ENCODE data around the gene ANKRD13D. TPM values are rescaled to one million over a fixed set of nuclear protein-coding genes. Genes with fewer than 3 reads are reported as not detected.

ANKRD13D gene
- polyA plus RNA-seq, 1 donor from 2014 or later = 93.5 TPM

DNA sequence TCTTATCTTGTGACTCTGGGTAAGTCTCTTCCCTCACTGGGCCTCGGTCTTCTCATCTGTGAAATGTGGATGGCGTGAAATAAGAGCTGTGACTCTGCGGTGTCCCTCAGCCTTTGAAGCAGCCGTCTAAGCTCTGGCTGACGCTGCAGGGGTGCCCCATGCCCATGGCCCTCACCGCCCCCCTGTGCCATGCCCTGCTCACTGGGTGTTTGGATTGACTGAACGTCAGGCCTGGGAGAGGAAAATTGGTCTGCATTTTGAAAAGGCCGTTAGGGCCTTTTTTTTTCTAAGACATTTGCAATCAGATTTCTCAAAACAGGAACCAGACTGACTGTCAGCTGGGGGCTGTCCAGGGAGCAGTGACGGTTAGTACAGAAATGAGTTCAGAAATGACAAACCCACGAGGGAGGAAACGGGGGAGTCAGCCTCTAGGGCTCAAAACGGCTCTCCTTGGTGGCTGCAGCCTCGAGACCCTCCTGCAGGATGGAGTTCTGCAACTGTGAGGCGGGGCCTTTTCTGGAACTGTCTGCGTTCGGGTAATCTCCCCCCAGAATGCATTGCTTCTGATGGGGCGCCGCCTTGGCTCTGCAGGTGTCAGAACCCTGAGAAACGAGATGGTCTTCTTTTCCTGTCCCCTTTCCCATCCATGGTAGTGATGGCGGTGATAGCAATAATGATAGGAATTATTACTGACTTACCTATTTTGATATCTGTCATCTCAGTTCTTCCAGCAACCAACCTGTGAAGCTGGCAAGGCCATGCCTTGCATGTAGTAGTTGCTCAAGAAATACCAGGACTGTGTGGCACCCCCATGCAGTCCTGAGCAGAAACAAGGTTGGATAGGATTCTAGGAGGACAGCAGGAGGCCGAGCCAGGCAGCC is 20.8 kb upstream of the ANKRD13D start:
- Histone ChIP-seq H4K20me1 (ENCODE audit: insufficient read depth) (no peaks in the 10 kb centered on the region), H3K9ac (ENCODE audit: low read length) (no peak overlapping the region), H3K27ac (ENCODE audit: low read length) (no peak overlapping the region), H3K9me3 (ENCODE audit: low read length) (no peaks in the 10 kb centered on the region), H3K9me2 (ENCODE audit: insufficient read depth, low read length) (no peaks in the 10 kb centered on the region), H3K4me3 (ENCODE audit: low read length) (peak overlapping the region; percentile 93), H3K27me3 (ENCODE audit: insufficient read depth, low read depth, low read length) (no peaks in the 10 kb centered on the region), H3K36me3 (ENCODE audit: insufficient read depth, low read length) (no peaks in the 10 kb centered on the region), H3K79me2 (replicated peaks; ENCODE audit: insufficient read depth, low read length) (peaks cover 39% of the 10 kb centered on the region), H3K4me2 (ENCODE audit: low read length) (peak overlapping the region; percentile 80), H2AFZ (ENCODE audit: low read depth, low read length) (no peak overlapping the region), H3F3A (ENCODE audit: insufficient read depth, low read length, poor library complexity, severe bottlenecking) (no peaks in the 10 kb centered on the region)
- TF ChIP-seq RAD21 (conservative IDR thresholded peaks at IDR 0.05) = no peak
- TF ChIP-seq REST (IDR thresholded peaks at IDR 0.05; ENCODE audit: borderline replicate concordance) = no peak
- no peak for TF ChIP-seq EZH2 (IDR thresholded peaks at IDR 0.05; ENCODE audit: borderline replicate concordance, insufficient read depth, low read length, poor library complexity, severe bottlenecking)
- no peak for TF ChIP-seq TAF1 (IDR thresholded peaks at IDR 0.05; ENCODE audit: low read depth)
- no peak for TF ChIP-seq SMC3 (conservative IDR thresholded peaks at IDR 0.05; ENCODE audit: poor library complexity)
- TF ChIP-seq, protein P1, sequence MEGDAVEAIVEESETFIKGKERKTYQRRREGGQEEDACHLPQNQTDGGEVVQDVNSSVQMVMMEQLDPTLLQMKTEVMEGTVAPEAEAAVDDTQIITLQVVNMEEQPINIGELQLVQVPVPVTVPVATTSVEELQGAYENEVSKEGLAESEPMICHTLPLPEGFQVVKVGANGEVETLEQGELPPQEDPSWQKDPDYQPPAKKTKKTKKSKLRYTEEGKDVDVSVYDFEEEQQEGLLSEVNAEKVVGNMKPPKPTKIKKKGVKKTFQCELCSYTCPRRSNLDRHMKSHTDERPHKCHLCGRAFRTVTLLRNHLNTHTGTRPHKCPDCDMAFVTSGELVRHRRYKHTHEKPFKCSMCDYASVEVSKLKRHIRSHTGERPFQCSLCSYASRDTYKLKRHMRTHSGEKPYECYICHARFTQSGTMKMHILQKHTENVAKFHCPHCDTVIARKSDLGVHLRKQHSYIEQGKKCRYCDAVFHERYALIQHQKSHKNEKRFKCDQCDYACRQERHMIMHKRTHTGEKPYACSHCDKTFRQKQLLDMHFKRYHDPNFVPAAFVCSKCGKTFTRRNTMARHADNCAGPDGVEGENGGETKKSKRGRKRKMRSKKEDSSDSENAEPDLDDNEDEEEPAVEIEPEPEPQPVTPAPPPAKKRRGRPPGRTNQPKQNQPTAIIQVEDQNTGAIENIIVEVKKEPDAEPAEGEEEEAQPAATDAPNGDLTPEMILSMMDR (IDR thresholded peaks at IDR 0.05; ENCODE audit: poor library complexity, severe bottlenecking) = no peak
- no peak for TF ChIP-seq MXI1 (conservative IDR thresholded peaks at IDR 0.05; ENCODE audit: poor library complexity, severe bottlenecking)
- TF ChIP-seq POLR2AphosphoS5 (IDR thresholded peaks at IDR 0.05) = no peak
- TF ChIP-seq EP300 (conservative IDR thresholded peaks at IDR 0.05; ENCODE audit: poor library complexity, severe bottlenecking) = no peak

- Histone ChIP-seq H3K4me3 (ENCODE audit: low read length) (peak overlapping the region; percentile 93), H3K79me2 (replicated peaks; ENCODE audit: insufficient read depth, low read length) (peaks cover 44% of the 10 kb centered on the region), H3K36me3 (ENCODE audit: insufficient read depth, low read length) (no peaks in the 10 kb centered on the region), H3F3A (ENCODE audit: insufficient read depth, low read length, poor library complexity, severe bottlenecking) (no peaks in the 10 kb centered on the region), H3K9me3 (ENCODE audit: low read length) (no peaks in the 10 kb centered on the region), H3K27me3 (ENCODE audit: insufficient read depth, low read depth, low read length) (no peaks in the 10 kb centered on the region), H3K4me2 (ENCODE audit: low read length) (no peak overlapping the region), H3K27ac (ENCODE audit: low read length) (no peak overlapping the region), H3K9me2 (ENCODE audit: insufficient read depth, low read length) (no peaks in the 10 kb centered on the region), H4K20me1 (ENCODE audit: insufficient read depth) (no peaks in the 10 kb centered on the region), H2AFZ (ENCODE audit: low read depth, low read length) (no peak overlapping the region), H3K9ac (ENCODE audit: low read length) (no peak overlapping the region)
- TF ChIP-seq, protein P1 (IDR thresholded peaks at IDR 0.05; ENCODE audit: poor library complexity, severe bottlenecking) = no peak
- TF ChIP-seq MXI1 (conservative IDR thresholded peaks at IDR 0.05; ENCODE audit: poor library complexity, severe bottlenecking) (no peak), EP300 (conservative IDR thresholded peaks at IDR 0.05; ENCODE audit: poor library complexity, severe bottlenecking) (no peak), EZH2 (IDR thresholded peaks at IDR 0.05; ENCODE audit: borderline replicate concordance, insufficient read depth, low read length, poor library complexity, severe bottlenecking) (no peak), POLR2AphosphoS5 (IDR thresholded peaks at IDR 0.05) (no peak), REST (IDR thresholded peaks at IDR 0.05; ENCODE audit: borderline replicate concordance) (no peak), RAD21 (conservative IDR thresholded peaks at IDR 0.05) (no peak), SMC3 (conservative IDR thresholded peaks at IDR 0.05; ENCODE audit: poor library complexity) (no peak), TAF1 (IDR thresholded peaks at IDR 0.05; ENCODE audit: low read depth) (no peak)
Observed at GRCh38 chr11:67268962-67269268, 20.2 kb upstream of the ANKRD13D start.

Data from neural cell (in vitro differentiated cells).